ES-I3 (cell line): ENCODE results near the gene TSPAN2.

Source experiments
- H3K36me3 ChIP-seq: 2 replicates; pipeline ENCODE4 v1.6.1; 2013; ENCODE audit warnings: mild to moderate bottlenecking, low read length, control low read depth, moderate library complexity; ENCODE audit not compliant: insufficient read depth
- H3K4me1 ChIP-seq: 2 replicates; pipeline ENCODE4 v1.6.1; 2013; ENCODE audit warnings: mild to moderate bottlenecking, control low read depth, low read length; ENCODE audit not compliant: insufficient read depth
- H3K9ac ChIP-seq: 2 replicates; pipeline ENCODE4 v1.6.1; 2013; ENCODE audit warnings: low read depth, mild to moderate bottlenecking, low read length, moderate library complexity
- H3K9me3 ChIP-seq: 2 replicates; pipeline ENCODE4 v1.6.1; 2013; ENCODE audit warnings: mild to moderate bottlenecking, low read length, moderate library complexity; ENCODE audit not compliant: control insufficient read depth, insufficient read depth

The TSPAN2 gene

GRCh38 chr1:115076384-115076915 is 12.9 kb downstream of the TSPAN2 start:
- Histone ChIP-seq H3K4me1 (0 out of 2 replicates have a peak, but pooled peaks cover 3% of the 10 kb centered on the region), H3K9me3 (no peaks in the 10 kb centered on the region), H3K9ac (no peak overlapping the region), H3K36me3 (no peaks in the 10 kb centered on the region)

GRCh38 chr1:115074839-115075534 is 14.3 kb downstream of the TSPAN2 start:
- H3K9me3 ChIP-seq = no peaks in the 10 kb centered on the region
- H3K4me1 ChIP-seq = peaks cover 8% of the 10 kb centered on the region; the same call in 1 of the 2 replicates
- no peaks in the 10 kb centered on the region for H3K36me3 ChIP-seq
- no peak overlapping the region for H3K9ac ChIP-seq

- Histone ChIP-seq H3K4me1 (peaks cover 8% of the 10 kb centered on the region; the same call in 1 of the 2 replicates), H3K36me3 (no peaks in the 10 kb centered on the region), H3K9me3 (no peaks in the 10 kb centered on the region), H3K9ac (no peak overlapping the region)
Observed at GRCh38 chr1:115073298-115074087, 15.8 kb downstream of the TSPAN2 start.

- H3K36me3 ChIP-seq = no peaks in the 10 kb centered on the region
- no peaks in the 10 kb centered on the region for H3K9me3 ChIP-seq
- H3K9ac ChIP-seq = no peak overlapping the region
- peaks cover 8% of the 10 kb centered on the region; the same call in 1 of the 2 replicates for H3K4me1 ChIP-seq
Observed at GRCh38 chr1:115071012-115071664, 18.2 kb downstream of the TSPAN2 start.

- H3K36me3 ChIP-seq = no peaks in the 10 kb centered on the region; the same call in 1 of the 2 replicates
- H3K9me3 ChIP-seq = no peaks in the 10 kb centered on the region
- peaks cover 8% of the 10 kb centered on the region; the same call in 1 of the 2 replicates for H3K4me1 ChIP-seq
- H3K9ac ChIP-seq = no peak overlapping the region
Observed at GRCh38 chr1:115069659-115070308, 19.5 kb downstream of the TSPAN2 start.

- Histone ChIP-seq H3K9me3 (no peaks in the 10 kb centered on the region), H3K36me3 (no peaks in the 10 kb centered on the region; the same call in 1 of the 2 replicates), H3K9ac (no peak overlapping the region), H3K4me1 (peaks cover 8% of the 10 kb centered on the region; the same call in 1 of the 2 replicates)
Observed at GRCh38 chr1:115068826-115069585, 20.3 kb downstream of the TSPAN2 start.

- H3K4me1 ChIP-seq = peaks cover 11% of the 10 kb centered on the region
Observed at GRCh38 chr1:115067161-115067859, 22.0 kb downstream of the TSPAN2 start.

GRCh38 chr1:115065021-115065420 is 24.3 kb downstream of the TSPAN2 start:
- H3K4me1 ChIP-seq = peaks cover 5% of the 10 kb centered on the region; the same call in 1 of the 2 replicates
- H3K36me3 ChIP-seq = no peaks in the 10 kb centered on the region; the same call in 1 of the 2 replicates
- H3K9ac ChIP-seq = no peak overlapping the region
- no peaks in the 10 kb centered on the region for H3K9me3 ChIP-seq

More at GRCh38 chr1:115067161-115067859, 22.0 kb downstream of the TSPAN2 start:
- Histone ChIP-seq H3K9me3 (no peaks in the 10 kb centered on the region), H3K9ac (no peak overlapping the region), H3K36me3 (no peaks in the 10 kb centered on the region; the same call in 1 of the 2 replicates)

- Histone ChIP-seq H3K9me3 (no peaks in the 10 kb centered on the region), H3K4me1 (peaks cover 5% of the 10 kb centered on the region; the same call in 1 of the 2 replicates)
Observed at GRCh38 chr1:115064461-115064860, 24.8 kb downstream of the TSPAN2 start.

GRCh38 chr1:115063228-115063901 is 25.9 kb downstream of the TSPAN2 start:
- Histone ChIP-seq H3K36me3 (no peaks in the 10 kb centered on the region; the same call in 1 of the 2 replicates), H3K4me1 (peaks cover 5% of the 10 kb centered on the region; the same call in 1 of the 2 replicates), H3K9me3 (no peaks in the 10 kb centered on the region), H3K9ac (no peak overlapping the region)

More at GRCh38 chr1:115064461-115064860, 24.8 kb downstream of the TSPAN2 start:
- Histone ChIP-seq H3K36me3 (no peaks in the 10 kb centered on the region; the same call in 1 of the 2 replicates), H3K9ac (no peak overlapping the region)

GRCh38 chr1:115062542-115063004 is 26.7 kb downstream of the TSPAN2 start:
- Histone ChIP-seq H3K9me3 (no peaks in the 10 kb centered on the region), H3K9ac (no peak overlapping the region), H3K4me1 (peaks cover 5% of the 10 kb centered on the region; the same call in 1 of the 2 replicates), H3K36me3 (no peaks in the 10 kb centered on the region; the same call in 1 of the 2 replicates)

- Histone ChIP-seq H3K36me3 (no peaks in the 10 kb centered on the region; the same call in 1 of the 2 replicates), H3K9me3 (no peaks in the 10 kb centered on the region), H3K9ac (no peak overlapping the region), H3K4me1 (peaks cover 18% of the 10 kb centered on the region)
Observed at GRCh38 chr1:115060501-115060900, 28.8 kb downstream of the TSPAN2 start.
